Measurements from ENCODE around the gene CRYGC.
"Not testable (repeated sequence)": the region's sequence is repeated elsewhere in the genome, so short reads cannot be mapped to it uniquely, and the experiment has no call there.

CRYGC gene

DNA sequence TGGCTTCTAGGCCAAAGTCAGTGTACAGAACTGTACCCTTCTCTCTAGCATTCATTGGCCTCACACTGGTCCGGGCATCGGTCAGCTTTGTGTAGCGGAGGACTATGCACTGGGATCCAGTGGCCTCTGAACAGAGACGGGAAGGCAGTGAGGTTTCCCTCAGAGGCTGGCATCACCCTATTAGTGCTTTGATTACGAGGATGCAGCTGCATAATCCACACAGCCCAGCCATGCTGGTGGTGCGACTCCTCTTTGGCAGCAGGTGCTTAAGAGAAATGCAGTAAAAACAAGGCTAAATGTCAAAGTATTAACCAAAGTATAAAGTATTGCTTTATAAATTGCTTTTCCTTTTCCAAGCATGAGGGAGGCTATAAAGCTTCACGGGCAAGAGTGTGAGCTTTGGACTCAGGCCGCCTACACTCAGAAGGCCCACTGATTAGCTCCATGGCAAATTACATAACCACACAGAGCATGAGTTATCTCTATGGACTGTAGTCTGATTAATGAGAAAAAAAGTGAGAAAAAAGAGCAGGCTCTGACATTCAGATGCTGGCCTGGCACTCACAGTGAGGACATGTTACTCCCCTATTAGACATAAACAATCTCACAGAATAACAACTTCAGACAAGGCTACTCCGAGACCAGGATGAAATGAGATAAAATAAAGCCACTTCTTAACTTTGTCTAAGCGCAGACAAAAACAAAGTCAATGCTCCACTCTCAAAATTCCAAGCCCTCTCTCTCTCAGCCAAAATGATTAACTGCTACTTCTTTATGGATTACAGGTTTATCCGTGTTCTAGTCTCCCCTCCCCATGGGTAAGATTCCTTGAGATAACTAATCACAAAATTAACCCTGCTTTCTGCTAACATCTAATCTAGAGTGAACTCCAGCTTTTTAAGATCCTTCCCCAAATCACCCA, 6.4 kb upstream of the CRYGC start:
- DNase-seq, result no peak

DNA sequence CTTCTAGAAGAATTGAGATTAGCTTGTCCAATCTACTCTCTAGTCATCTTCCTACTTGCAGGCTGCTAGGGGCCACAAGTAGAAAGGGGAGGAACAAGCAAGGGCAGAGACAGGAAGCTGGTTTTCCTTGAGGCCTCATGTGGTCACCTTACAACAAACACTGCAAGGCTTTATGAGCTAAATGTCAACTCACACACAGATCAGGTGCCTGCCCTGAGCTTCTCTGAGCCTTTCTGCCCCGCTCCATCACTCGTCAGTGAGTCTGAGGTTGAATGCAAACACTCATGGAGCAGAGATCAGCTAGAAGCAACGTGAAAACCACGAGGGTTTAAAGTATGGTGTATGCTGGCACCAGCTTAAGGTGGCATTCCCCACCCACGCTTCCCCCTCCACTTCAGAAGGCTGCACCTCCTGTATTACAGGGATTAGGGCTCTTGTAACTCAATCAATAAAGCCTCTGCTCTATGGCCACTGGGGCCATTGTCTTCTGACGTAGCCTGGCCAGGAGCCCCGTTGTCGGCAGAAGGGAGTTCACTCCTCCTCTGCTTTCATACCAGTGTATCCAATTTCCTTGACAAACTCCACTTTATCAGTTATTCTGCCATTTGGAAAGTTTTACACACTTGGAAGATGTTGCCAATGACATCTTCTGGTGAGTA, 5.4 kb upstream of the CRYGC start:
- DNase-seq, result no peak

DNA sequence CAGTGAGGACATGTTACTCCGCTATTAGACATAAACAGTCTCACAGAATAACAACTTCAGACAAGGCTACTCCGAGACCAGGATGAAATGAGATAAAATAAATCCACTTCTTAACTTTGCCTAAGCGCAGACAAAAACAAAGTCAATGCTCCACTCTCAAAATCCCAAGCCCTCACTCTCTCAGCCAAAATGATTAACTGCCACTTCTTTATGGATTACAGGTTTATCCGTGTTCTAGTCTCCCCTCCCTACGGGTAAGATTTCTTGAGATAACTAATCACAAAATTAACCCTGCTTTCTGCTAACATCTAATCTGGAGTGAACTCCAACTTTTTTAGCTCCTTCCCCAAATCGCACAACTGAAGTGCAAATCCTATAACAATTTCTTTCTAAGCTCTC, 1.1 kb upstream of the CRYGC start:
- no peak for DNase-seq

DNA sequence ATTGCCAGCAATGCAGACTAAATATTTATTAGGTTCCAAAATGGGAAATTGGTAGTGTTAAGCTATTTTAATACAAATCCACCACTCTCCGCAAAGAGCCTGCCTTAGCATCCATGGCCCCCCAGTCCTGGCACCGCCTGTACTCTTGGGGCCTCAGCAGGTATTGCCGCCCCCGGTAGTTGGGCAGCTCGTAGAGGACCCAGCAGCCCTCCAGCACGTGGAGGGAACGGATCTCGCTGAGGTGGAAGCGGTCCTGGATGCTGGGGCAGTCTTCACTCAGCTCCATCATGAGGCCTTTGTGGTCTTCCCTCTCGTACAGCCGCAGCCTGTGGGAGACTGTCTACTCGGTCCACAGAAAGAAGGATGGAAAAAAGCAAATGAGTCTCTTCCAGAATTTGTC, 1.5 kb downstream of the CRYGC start:
- DNase-seq, result no peak

DNA sequence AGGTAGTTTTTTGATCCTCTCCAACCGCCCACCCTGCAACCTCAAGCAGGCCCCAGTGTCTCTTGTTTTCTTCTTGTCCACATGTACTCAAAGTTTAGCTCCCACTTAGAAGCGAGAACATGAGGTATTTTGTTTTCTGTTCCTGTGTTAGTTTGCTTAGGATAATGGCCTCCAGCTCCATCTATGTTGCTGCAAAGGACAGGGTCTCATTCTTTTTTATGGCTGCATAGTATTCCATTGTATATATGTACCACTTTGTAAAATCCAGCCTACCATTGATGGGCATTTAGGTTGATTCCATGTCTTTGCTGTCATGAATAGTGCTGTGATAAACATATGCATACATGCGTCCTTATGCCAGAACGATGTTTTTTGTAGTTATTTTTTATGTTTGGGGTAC, 2.5 kb downstream of the CRYGC start:
- no peak for DNase-seq

DNA sequence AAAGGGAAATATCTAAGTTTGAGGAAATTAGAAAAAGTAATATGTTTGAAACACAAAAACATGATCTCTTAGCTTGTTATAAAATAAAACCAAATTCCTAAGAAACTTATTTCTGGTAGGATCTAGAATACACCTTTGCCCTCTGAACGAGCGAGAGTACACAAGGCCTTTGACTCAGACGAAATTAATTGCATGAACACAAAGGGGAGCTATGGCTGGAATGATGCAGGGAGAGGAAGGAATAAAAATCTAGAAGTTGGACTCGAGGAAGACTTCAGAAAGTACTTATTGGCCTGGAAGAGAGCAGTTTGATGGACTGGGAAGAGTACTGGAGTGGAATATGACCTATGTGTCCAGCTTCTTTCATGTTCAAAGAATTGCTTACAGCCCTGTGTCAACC, 4.4 kb downstream of the CRYGC start:
- no peak for DNase-seq

DNA sequence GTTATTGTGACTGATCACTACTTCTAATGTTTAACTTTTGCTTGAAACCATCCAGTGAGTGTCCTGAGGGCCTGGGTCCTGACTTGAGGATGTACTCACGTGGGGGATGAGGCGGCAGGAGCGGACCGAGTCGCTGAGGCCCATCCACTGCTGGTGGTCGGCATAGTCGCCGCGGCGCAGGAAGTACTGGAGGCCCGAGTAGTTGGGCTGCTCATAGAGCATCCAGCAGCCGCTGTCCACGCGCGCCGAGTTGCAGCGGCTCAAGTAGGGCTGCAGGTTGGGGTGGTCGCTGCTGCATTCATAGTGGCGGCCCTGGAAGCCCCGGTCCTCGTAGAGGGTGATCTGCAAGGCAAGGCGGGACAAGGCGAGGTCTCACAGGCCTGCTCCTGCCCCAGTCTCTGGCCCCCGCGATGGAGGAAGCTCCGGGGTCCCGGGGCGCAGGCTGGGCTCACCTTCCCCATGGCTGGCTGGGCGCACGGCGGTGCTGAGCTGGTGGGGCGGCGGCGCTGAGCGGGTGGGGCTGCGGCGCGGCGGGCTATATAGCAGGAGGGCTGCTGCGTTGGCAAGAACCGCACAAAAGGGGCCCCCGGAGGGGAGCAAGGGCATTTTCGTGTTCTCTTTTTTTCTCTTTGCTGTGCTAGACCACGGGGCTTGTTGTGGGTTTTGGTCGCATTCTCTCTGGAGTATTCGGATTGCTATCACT, 5.5 kb downstream of the CRYGC start, which contains the start of gene CRYGD:
TSS of gene CRYGD (minus strand) at position 512 of the 703 bp plus-strand sequence. CDS start at position 461, 51 bp downstream.
- not testable (repeated sequence) for DNase-seq

DNA sequence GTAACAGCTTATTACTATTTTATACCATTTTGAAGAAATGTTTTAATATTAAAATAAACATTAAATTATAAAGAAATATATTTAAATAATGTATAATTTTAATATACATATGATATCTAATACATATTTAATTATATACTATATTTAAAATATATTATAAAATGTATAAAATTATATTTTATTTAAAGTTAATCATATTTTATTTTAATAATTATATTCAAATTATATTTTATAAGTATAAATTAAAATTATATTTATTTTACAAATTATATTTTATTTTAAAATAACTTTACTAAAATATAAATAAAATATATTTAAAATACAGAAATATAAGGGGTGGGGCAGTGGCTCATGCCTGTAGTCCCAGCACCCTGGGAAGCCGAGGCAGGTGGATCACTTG, 7.4 kb downstream of the CRYGC start:
- no peak for DNase-seq

DNA sequence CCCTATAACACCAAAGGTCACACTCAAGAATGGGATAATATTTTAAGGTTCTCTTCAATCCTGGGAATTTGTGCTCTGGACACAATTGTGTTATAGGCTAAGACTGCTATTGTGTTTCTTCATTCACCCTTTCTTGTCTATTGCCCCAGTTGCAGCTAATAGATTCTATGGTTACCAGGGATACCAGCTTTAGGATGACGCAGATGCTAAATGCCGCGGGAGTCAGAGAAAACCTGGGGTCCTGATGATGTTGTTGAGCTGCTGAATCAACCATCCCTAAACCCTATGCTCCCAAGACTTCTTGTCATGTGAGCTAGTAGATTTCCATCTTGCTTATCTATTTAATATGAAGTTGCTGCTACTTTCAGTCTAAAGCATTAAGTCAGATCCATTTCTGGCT, 10.7 kb downstream of the CRYGC start:
- no peak for DNase-seq

DNA sequence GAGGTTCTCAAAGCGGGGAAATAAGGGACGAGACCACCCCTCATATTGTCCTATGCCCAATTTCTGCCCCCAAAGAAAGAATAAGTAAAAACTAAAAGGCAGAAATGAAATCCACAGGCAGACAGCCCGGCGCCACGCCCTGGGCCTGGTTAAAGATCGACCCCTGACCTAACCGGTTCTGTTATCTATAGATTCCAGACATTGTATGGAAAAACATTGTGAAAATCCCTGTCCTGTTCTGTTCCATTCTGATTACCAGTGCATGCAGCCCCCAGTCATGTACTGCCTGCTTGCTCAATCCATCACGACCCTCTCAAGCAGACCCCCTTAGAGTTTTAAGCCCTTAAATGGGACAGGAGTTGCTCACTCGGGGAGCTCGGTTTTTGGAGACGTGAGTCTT, 12.2 kb downstream of the CRYGC start:
- not testable (repeated sequence) for DNase-seq

DNA sequence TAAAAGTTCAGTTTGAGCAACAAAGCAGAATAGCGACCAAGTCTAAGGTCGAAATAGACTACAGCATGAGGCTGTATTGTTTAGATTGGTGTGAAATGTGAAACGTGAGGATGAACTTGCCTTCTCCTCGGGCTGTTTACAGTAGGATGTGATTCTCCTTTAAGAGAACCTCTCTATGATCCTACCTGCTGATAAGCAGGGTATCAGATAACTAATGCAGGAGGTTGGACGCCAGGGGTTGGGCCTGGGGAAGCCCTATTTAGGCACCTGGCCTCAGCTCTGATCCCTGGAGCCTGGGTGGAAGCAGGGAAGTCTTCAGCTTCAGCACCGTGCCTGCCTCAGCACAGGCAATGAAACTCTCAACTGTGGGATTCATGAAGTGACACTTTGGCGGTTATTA, 16.7 kb downstream of the CRYGC start:
- no peak for DNase-seq

DNA sequence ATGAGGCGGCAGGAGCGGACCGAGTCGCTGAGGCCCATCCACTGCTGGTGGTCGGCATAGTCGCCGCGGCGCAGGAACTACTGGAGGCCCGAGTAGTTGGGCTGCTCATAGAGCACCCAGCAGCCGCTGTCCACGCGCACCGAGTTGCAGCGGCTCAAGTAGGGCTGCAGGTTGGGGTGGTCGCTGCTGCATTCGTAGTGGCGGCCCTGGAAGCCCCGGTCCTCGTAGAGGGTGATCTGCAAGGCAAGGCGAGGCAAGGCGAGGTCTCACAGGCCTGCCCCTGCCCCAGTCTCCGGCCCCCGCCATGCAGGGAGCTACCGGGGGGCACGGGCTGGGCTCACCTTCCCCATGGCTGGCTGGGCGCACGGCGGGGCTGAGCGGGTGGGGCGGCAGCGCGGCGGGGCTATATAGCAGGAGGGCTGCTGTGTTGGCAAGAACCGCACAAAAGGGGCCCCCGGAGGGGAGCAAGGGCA, 17.3 kb downstream of the CRYGC start:
- DNase-seq, result not testable (repeated sequence)

DNA sequence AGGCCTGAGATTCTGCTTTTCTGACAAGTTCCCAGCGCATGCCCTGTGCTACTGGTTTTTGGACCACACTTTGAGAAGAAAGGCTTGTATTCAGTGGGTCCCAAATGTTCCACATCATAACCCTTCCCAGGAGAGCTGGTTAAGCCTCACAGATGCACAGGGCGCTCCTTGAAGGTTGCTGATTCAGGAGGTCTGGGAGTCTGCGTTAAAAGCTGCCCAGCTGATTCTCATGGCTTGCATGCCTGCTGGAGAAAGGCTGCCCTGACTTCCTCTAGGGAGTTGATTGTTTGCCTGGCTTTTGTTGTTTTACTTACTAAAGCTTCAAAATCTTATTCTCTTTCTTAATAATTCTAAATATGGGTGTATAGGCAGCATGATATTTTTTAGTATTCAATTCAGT, 26.0 kb downstream of the CRYGC start:
- DNase-seq, result no peak

DNA sequence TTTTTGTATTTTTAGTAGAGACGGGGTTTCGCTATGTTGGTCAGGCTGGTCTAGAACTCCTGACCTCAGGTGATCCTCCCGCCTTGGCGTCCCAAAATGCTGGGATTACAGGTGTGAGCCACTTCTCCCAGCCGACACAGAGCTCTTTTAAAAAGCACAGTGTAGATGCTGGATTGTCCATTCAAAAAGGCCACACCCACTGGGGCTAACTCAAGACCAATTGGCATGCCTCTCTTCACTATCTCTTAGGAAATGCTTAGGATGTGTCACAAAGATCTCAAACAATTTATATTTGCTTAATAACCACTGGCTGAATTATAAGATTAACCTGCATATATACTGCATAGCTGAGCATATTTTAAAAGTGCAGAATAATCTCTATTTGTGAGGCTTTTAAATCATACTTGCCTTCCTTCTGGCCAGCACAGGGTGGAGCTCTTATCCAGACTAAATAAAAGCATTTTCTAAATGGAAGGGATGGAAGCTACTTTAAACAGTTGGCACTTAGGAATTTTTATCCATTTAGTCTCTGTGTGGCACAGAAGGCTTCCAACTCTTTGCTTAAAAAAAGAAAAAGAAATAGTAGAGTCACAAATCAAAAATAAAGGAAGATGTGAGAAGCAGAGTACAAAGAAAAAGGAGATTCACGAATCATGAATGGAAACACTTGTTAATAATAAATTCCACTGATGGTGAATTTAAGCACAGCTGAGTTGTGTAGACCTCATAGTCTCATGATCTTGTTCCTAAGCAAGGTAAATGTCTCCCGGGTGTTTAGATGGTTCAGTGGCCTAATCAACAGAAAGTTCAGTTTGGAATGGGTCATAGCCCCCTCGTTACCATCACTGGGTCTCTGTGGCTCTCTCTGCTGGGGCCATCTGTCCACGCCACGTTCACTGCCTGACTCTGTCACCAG, 27.7 kb downstream of the CRYGC start:
- DNase-seq, result no peak

DNA sequence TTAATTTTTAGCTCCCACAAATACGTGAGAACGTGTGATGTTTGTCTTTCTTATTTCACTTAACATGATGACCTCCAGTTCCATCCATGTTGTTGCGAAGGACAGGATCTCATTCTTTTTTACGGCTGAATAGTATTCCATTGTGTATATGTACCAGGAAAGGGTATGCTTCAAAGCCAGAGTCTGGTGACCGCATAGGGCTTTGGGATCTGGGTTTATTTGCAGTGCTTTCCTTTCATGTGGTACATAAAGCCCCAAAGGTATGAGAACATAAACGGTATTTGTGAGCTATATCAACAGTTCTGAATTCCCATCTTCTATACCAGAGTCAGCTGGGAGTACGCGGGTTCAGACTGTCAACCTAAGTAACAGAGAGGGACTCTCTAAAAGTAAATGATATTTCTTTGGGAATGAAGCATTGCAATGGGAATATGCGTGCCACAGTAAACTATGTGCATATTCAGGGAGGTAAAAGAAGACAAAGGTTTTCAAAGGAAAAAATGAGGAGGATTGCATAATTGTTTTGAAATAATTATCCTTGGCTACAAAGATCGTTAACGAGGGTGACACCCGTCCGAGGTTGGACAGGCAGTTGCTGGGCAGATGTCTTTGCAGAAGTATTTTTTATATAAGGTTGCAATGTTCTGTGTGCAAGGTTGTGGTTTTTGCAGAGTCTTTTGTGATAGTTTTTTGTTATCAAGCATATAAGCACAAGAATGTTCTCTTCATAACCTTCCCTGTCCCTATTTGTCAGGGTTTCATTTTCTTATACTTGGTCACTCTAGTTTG, 29.8 kb downstream of the CRYGC start:
- DNase-seq, result no peak

DNA sequence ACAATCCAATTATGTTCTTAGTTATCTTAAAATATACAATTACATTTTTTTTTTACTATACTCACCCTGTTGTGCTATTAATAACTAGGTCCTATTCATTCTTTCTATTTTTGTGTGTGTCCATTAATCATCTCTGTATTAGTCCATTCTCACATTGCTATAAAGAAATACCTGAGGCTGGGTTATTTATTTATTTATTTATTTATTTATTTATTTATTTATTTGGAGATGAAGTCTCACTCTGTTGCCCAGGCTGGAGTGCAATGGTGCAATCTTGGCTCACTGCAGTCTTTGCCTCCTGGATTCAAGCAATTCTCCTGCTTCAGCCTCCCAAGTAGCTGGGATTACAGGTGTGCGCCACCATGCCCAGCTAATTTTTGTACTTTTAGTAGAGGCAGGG, 30.9 kb downstream of the CRYGC start:
- not testable (repeated sequence) for DNase-seq

DNA sequence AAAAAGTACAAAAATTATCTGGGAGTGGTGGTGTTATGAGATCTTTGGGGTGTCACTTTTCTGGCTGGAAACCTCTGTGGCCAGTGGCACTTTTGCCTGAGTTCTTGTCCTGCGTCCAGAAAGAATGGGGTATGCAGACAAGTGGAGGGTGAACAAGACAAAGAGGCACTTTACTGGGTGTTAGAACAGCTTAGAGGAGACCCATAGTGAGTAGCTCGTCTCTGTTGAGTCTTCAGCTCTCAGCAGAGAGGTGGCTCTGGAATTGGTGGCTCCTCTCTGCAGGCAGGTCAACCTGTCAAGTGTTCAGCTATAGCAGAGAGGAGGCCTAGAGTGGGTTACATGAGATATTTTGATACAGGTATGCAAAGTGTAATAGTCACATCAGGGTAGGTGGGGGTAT, 31.4 kb downstream of the CRYGC start:
- DNase-seq, result no peak

DNA sequence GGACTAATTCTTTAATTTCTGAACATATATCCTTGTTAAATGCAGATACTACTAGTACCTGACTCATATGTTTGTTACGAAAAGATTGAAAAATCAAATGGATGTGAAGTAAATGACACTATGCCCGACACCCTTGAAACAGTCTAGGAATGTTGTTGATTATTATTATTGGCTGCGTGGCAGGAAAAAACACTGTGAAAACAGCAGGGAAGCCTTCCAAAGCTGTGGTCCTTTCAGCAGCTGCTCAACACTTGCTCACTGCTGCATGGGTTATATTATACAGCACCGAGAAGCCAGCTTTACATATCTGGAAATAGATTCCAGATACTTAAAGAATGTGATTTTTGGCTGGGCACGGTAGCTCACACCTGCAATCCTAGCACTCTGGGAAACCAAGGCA, 31.8 kb downstream of the CRYGC start:
- DNase-seq, result no peak

DNA sequence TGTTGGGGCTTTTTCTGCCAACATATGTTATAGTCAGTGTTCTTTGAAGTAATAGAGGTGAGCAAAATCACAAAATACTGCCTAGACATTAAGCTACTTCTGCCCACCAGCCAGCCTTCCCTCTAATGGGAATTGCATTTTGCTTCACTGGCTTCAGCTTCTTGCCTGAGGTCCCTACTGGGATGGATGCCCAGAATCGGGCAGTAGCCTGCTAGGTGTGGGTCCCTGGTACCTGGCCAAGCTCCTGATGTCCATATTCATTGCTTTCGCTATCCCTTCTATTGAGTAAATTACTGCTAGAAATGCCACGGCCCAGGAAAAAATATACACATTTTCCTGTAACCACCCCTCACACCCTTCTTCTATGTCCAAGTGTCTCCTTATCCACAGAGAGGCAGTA, 32.3 kb downstream of the CRYGC start:
- no peak for DNase-seq

DNA sequence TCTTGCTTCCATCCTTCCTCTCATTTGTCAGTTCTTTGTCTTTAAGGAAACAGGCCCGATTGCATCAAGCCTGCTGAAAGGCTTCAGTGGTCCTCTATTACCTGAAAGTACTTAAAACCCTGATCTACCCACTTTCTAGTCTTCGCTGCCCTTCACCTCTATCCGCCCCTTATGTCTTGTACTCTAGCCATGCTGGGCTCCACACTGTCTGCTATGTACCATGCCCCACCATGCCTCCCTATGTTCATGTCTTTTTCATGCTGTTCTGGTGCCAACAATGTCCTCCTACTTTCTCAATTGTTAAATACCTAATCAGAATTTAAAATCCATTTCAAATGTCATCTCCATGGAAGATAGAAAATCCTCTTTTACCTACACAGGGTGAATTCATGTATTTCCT, 33.5 kb downstream of the CRYGC start:
- no peak for DNase-seq

DNA sequence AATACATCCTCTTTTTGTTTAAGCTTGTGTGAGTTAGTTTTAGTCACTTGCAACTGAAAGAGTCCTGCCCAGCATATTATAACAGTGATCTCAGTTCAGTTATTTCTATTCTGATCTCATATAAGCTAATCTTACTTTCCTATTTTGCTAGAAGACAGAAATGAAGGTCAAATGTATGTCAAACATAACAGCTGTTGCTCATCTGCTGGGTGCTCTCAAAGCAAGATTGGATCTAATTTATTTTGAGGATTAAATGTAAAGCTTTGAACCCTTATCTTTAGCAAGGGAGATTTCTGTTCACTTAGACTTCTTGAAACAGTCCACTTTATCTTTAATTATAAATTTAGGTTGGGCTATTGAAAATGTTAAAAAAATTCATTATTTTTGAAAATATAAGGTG, 36.5 kb downstream of the CRYGC start:
- DNase-seq, result no peak

Data from activated CD4-positive, alpha-beta T cell treated with anti-CD3 and anti-CD28 coated beads for 4 hours (primary cell).